ENCODE measurements around the gene NID1.
"Not testable (repeated sequence)": the region's sequence is repeated elsewhere in the genome, so short reads cannot be mapped to it uniquely, and the experiment has no call there.

The NID1 gene

DNA sequence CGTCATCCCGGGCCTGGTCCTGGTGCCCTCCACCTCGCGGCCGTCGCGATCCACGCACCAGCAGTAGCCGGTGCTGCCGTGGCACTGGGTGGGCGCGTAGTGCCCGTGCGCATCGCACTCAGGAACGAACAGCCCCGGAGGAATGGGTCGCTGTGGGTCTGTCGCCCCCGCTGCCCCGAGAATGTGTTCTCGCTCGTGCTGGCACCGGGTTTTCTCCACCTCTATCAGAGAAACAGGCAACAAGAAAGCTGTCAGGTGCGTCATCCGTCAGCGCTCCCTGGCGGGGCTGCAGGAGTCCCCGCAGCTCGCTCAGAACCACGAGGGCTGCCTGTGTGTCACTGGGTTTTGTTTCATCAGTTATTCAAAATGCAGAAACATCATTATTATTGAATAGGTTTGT, 71.2 kb downstream of the NID1 start:
- DNase-seq, result no peak

DNA sequence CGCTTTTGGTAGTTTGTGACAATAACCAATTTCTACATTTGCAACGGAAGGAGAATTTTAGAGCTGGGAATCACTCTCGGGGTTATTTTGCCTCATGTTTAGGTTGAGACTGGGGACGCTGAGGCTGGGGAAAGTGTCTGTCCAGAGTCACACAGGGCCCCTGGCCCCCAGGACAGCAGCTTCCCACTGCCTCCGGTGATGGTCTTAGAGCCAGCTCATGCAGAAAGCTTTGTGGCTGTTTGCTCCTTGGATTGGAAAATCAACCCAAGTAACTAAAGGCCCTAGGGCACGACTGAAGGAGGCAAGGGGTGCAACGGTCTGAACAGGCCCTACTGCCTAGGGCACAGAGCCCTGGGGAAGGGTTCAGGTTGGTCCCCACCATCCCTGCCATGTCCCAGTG, 72.0 kb downstream of the NID1 start:
- DNase-seq, result no peak

DNA sequence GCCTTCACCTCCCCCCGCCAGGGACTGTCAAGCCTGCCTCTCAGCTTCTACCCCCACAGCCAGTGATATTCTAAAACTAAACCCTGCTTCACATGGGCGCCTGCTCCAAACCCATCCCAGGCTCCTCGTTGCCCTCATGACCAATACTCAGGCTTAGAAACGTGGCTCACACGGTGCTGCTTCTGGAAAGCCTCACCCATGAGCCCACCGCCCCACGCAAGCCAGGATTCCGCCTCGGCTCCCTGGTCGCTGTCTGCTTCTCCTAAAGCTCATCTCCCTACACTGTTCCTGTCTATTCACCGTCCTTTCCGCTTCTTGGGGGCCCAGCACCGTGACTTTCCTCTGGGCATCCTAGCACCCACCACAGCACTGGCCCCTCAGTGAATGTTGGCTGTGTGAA, 72.5 kb downstream of the NID1 start:
- no peak for DNase-seq

DNA sequence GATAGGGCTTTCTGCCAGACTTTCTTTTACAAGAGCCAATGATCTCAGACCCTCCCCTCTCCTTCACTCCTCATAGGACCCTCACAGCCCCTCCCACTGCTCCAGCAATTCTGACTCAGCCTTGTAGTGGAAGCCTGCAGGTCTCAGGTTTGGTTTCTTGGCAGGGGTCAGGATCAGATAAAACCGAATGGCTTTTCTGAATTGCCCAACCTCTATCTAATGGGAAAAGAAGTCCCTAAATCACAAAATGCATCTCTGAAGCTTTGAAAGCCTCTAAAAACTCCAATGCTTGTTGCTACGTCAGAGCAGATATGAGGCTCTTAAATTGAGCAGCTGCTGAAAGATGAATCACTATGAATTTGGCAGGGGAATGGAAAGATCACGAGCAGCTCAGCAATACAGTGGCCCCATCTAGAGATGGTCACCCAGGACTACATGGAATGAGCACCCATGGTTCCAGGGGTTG, 74.5 kb downstream of the NID1 start:
- no peak for DNase-seq

DNA sequence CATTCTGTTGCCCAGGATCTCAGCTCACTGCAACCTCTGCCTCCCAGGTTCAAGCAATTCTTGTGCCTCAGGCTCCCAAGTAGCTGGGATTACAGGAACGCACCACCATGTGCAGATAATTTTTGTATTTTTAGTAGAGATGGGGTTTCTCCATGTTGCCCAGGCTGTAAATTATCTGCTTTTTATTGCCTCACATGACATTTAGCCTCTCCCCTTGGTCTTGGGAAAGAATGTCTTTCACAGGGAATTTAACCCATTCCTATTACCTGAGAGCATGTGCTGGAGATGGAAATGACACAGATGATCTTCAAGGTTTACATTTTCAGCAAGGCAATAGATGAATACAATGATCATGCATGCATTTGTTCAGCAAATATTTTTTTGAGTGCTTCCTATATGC, 75.8 kb downstream of the NID1 start:
- no peak for DNase-seq

DNA sequence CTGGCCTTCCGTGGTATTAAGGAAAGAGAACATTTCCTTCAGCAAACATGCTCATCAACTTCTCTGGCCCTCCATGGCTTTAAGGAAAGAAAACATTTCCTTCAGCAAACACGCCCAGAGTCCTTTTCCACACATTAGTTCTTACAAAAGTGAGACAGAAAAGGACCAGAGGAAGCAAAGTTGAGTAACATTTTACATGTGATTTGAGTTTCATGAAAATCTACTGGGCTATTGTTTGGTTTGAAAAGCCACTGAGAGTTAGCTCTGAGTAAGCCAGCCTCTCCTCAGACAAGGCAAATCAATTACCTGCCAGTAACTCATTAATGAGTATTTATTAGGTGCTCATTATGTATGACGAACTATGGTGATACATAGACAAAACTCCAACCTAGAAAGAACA, 78.0 kb downstream of the NID1 start:
- no peak for DNase-seq

DNA sequence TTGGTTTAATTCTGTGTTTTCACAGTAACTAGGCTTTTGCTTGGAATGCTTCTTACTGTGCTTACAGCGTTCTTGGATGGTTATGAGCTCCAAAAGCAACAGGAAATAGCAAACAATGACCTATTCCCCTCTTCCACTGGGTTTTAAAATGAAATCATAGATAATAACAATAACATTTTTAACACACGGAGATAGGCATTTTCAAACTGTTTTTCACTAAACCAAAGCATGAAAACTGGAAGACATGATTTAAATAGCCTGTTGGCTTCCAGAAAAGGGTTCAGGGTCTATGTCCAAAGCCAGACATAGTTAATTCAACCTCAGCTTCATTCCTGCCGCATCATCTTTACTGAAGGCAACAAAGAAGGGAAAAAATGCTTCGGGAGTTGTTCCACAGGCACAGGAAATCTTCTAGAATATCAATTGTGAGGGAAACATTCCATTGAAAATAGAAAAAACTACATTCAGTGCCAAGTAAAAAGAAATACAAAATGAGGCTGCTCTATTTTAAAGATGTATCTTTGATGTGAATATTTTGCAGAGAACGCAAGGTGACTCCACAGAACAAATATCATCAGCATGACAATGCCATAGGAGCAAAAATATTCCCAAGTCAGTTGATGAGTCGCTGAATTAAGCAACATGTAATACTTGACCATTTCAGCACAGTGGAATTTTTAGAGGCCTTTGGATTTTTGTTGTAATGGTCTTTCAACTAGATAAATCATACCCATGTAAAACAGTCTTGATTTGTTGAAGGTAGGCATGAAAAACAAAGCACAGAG, 80.7 kb downstream of the NID1 start:
- no peak for DNase-seq

DNA sequence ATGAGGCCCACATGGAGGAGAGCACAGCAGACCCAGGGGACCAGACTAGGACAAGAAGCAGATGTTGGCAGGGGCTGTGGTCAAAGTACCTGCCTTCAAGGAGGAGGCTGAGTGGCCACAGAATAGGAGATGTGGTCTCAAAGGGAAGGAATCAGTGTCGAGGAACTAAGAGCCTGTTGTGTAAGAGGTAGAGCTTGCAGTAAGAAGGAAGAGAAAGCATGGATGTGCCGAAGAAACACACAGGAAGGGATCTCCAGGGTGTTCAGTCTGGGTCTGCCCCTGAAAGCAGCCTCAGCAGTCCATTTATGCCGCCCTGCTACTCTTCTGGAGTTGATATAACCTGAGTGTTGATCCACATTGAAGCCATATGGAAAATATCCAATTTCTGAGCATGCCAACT, 83.9 kb downstream of the NID1 start:
- no peak for DNase-seq

DNA sequence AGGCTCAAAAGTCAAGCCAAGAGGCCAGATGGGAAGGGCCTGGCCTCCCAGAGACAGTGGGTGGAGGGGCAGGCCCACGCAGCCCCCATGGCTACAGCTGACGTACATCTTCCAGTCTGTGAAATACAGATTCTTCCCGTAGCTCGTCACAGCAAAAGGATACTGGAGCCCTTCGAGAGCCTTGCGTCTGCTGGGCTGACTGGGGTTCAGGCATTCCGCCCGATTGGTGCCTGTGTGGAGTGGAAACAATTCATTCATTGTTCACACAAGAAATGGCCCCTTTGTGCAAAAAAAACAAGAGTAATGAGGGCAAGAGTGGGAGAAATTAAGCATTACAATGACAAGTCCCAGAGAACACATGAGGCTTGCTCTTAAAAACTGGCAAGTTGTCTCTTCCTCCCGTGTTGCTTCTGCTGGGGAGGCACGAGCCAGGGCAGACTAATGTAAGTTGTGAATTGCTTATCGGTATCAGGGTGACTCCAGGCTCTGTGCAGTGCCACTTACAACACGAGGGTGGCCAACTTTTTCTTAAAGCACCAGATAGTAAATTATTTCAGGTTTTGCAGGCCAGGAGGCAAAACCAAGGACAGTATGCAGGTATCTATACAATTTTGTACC, 85.1 kb downstream of the NID1 start:
- no peak for DNase-seq

DNA sequence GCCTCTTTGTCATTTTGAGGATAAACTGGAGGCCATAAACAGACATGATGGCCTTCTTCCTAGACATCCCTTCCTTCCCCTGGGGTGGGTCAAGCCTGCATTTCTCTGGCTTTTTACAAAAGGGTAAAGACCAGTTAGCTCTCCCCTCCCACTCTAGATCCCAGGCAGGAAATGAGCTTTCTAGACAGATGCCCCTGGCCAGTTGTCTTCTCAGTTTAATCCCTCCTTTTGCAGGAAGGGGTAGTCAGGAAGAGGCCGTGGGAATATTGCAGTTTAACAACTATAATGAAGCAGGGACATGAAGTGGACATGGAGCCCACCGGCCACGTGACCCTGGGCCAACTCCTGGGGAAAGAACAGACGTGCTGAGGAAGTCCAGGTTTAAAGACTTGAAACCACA, 85.7 kb downstream of the NID1 start:
- DNase-seq, result no peak

DNA sequence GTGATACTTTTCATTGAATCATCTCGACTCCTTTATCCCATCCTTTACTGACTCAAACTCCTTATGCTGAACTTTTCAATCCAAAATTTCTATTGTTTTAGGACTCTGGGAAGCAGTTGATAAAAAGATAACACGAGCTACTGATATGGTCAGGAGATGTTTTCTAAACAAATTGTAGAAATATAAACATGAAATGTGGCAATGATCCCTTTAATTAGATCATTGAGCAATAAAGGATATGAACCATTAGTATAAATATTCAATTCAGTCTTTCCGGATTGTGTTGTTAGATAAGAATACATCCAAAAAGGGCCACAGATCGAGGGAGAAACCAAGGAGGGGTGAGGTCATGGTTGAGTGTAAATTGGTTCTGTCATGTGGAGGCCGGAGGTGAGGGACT, 88.4 kb downstream of the NID1 start:
- DNase-seq, result no peak

DNA sequence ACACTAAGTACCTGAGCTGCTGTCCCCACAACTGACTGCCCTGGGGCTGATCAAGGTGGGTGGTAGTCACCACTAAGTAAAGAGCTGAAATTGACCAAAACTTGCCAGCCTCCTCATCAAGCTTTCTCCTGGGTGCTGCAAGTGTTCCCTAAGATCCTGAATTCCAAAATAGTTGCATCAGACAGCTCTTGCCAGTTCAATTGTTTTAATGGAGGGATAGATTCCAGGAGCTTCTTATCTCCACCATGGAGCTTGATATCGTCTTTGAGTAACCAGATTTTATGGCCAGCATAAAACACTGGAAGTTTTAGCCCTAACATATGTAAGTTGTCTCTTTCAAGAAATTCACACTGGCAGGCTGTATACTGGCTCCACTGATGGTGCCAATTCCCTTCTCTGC, 90.3 kb downstream of the NID1 start:
- no peak for DNase-seq

DNA sequence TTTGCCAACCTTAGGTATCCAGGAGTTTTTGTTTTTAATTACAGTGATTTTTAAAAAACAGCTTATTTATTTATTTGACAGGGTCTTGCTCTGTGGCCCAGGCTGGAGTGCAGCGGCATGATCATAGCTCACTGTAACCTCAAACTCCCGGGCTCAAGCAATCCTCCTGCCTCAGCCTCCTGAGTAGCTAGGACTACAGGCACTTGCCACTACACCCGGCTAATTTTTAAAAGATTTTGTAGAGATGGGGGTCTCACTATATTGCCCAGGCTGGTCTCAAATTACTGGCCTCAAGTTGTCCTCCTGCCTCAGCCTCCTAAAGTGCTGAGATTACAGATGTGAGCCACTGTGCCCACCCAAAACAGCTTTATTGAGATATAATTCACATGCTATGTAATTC, 92.2 kb downstream of the NID1 start:
- not testable (repeated sequence) for DNase-seq

DNA sequence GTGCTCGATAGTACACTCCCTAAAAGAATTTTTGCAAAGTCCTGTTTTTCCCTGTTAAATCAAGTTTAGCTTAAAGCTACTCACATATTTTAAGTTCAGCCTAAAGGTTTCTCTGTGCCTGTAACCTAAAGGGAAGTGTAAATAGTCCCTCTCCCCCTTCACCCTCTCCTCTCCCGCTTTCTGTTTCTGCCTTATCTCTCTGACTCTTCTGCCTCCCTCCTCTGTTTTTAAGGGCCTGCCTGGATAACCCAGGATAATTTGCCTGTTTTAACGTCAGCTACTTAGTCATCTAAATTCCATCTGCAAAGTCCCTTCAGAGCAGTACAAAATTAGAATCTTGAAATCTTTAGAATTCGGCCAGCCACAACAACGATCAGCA, 92.6 kb downstream of the NID1 start:
- no peak for DNase-seq

DNA sequence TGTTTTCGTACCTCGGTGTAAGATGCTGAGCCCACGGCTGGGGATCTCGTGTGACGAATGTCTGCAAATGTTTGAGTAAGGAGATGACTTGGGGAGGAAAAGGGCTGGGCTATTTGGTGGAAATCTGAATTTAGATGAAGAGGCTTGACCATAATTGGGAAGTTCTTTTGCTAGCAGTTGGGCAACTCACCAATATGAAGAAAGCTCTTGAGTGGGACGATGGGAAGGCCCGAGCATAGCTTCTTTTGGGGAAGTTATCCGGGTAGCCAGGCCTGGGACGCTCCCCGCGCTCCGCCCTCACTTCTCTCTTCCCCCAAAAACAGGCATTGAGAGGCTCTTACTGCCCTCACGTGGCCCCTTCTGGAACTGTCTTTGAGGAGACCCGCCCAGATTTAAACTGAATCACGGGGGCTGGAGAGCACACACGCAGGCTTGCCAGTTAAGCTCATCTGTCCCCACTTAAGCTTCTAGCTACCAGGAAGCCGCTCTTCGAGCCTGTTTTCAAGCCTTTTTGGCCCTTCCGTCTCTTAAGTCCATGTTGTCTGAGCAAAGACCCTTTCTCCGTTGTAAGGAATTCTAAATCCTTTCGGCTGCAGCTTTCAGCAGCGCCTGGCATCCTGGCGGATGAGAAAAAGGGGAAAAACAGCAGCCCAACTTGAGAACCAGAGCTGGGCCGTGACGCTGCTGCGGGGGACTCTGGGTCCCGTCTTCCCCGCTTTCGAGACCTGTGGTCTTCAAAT, 93.1 kb downstream of the NID1 start:
- peak; percentile 76 for DNase-seq

DNA sequence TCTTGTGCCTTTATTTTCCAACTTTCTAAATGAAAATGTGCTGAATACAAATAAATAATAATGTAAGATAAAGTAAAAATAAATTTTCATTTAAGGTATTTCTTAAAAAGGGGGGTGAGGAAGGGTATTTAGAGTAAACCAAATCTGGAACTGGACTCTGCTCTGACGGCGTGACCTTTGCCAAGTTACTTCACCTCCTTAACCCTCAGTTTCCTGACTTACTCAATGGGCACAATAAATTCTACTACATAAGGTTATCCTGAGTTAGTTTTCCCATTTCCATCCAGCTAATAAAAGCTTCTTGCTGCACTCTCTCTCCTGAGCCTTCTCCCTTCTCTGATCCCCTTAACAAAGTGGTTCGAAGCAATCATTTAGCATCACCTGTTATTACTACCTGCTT, 93.9 kb downstream of the NID1 start:
- no peak for DNase-seq

DNA sequence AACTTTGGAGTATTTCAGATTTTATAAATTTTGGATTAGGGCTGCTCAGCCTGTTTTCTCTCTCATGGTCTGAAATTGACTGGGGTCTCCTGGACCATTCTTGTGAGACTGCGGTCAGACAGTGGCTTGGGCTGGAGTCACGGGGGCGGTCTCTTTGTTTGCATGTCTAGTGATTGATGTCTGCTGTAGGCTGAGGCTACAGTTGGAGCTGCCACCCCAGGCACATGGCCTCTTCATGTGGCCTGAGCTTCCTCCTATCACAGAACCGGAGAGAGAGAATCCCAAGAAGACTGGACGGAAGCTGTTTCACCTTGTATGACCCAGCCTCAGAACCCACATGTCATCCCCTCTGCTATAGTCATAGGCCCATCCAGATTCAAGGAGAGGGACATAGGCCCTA, 96.1 kb downstream of the NID1 start:
- no peak for DNase-seq

DNA sequence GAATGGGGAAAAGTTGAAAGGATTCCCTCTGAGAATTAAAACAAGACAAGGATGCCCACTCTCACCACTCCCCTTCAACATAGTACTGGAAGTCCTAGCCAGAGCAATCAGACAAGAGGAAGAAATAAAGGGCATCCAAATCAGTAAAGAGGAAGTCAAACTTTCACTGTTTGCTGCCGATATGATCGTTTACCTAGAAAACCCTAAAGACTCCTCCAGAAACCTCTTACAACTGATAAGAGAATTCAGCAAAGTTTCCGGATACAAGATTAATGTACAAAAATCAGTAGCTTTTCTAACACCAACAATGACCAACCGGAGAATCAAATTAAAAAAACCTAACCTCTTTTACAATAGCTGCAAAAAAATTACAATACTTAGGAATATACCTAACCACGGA, 98.8 kb downstream of the NID1 start:
- DNase-seq, result not testable (repeated sequence)

DNA sequence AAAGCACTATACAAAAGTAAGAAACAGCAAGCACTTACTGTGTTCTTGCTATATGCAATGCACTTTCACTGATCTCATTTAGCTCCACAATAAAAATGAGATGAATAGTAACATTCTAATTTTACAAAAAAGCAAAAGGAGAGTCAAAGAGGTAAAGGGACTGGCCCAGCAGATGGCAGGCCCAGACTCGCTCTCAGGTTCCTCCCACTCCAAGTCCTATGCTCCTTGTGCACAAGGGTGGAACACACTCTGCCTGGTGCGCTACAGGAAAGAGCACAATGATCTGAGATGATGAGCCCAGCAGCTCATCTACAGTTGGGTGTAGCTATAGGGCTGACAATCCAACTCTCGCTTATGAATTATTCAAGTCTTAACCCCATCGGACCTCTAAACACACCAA, 104.1 kb downstream of the NID1 start:
- no peak for DNase-seq

DNA sequence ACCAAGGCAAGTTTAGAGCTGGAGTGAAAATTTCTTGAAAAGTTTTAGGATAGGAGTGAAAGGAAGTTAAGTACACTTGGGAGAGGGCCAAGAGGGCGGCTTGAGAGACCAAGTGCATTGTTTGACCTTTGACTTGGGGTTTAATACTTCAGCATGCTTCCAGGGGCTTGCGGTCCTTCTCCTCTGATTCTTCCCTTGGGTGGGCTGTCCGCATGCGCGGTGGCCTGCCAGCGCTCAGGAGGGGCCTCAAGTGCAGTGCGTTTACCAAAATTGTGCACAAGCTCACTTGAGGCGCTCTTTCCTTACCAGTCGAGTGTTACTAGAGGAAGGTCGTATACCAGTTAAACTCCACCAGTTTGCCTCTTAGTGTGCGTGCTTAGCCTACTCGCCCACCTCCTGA, 106.9 kb downstream of the NID1 start:
- no peak for DNase-seq

DNA sequence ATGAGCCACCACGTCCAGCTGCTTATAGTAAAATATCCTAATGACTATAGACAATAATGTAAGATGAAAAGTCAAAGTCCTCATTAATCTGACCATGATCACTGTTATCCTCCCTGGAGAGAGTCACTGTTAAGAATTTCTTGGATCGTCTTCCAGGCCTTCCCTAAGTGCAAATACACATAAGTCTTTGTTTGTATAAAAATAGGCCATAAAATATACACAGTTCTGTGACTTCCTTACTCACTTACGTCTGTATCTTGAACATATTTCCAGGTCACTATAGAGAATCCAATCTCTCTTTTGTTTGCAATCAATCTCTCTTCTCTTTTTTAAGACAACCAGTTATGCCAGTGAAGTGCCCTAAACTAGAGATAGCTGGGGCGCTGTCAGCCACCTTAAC, 109.1 kb downstream of the NID1 start:
- no peak for DNase-seq

DNA sequence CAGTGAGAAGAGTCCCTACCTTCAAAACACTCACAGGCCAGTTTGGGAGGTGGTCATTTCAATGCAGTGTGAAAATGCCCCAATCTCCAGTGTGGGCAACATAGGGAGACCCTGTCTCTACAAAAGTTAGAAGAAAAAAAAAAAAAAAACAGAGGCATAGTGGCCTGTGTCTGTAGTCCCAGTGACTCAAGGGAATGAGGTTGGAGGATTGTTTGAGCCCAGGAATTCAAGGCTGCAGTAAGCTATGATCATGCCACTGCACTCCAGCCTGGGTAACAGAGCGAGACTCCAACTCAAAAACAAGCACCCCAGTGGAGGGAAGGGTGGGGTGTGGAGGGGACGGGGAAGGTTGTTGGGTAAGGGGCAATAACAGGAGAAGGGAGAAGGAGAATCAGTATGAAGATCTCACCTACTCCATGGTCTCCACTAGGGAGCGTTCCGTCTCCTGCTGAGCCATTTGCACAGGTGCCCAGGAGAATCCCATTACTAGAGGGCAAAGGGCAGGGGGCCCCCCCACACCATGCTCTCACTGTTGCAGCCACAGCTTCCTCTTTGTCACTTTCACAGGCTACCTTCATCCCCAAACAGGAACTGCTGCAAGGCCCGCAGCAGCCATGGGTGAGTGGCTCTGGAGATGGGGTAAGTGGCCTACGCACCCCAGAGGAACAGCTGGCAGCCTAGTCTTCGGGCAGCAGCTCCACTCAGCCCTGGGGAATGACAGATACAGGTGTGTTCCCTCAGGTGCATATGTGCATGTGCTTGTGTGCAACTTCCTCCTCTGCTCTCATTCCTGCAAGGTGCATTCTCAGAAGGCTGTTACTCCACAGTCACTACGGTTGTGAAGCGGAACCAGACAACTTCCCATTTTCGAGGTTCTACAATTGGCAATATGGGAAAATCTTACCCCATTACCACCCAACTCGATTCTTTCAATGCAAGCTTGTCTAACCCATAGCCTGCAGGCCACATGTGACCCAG, 110.3 kb downstream of the NID1 start:
- DNase-seq, result peak; percentile 17

DNA sequence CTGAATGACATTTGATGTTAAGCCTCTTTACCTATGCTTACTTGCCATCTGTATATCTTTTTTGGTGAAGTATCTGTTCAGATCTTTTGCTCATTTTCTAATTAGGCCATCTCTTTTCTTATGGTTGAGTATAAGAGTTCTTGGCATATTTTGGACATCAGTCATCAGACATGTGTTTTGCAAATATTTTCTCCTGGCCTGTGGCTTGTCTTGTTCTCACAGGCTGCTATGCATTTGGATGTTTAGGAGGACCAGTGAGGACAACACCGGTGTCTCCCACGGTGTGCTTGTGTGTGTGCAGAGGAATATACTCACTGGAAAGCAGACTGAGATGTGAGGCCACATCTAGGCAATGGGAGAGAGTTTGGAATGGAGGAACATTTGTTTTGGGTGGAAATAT, 111.1 kb downstream of the NID1 start:
- no peak for DNase-seq
